GM18519 (cell line): ENCODE results near the gene PAX3.

Experiments used
- ATAC-seq: cut with Tn5 transposase; IDR thresholded peaks from one replicate; pipeline ENCODE4 v1.9.1; 2021; ENCODE audit warnings: mild to moderate bottlenecking, moderate library complexity; ENCODE audit not compliant: unreplicated experiment, low FRiP score

Gene PAX3

GRCh38 chr2:222299906-222300725 lies 1.3 kb upstream of the PAX3 start:
- no peak for ATAC-seq

GRCh38 chr2:222298001-222298310 lies 842 bp downstream of the PAX3 start:
- ATAC-seq = no peak

- no peak for ATAC-seq
Observed at GRCh38 chr2:222297600-222297935, 1.2 kb downstream of the PAX3 start.

GRCh38 chr2:222296911-222297599 lies 1.7 kb downstream of the PAX3 start:
- no peak for ATAC-seq

- no peak for ATAC-seq
Observed at GRCh38 chr2:222296311-222296741, 2.5 kb downstream of the PAX3 start.

- ATAC-seq = no peak
Observed at GRCh38 chr2:222295368-222296062, 3.3 kb downstream of the PAX3 start.

- ATAC-seq = no peak
Observed at GRCh38 chr2:222294996-222295367, 3.8 kb downstream of the PAX3 start.

- ATAC-seq = no peak
Observed at GRCh38 chr2:222293660-222294630, 4.9 kb downstream of the PAX3 start.

- ATAC-seq = no peak
Observed at GRCh38 chr2:222292149-222293134, 6.4 kb downstream of the PAX3 start.

- no peak for ATAC-seq
Observed at GRCh38 chr2:222291485-222291841, 7.3 kb downstream of the PAX3 start.

GRCh38 chr2:222290736-222291484 lies 7.9 kb downstream of the PAX3 start:
- ATAC-seq = no peak

- ATAC-seq = no peak
Observed at GRCh38 chr2:222290401-222290735, 8.4 kb downstream of the PAX3 start.

GRCh38 chr2:222289278-222290160 lies 9.3 kb downstream of the PAX3 start:
- no peak for ATAC-seq

- no peak for ATAC-seq
Observed at GRCh38 chr2:222288590-222289277, 10.1 kb downstream of the PAX3 start.

- no peak for ATAC-seq
Observed at GRCh38 chr2:222287862-222288479, 10.8 kb downstream of the PAX3 start.

GRCh38 chr2:222284466-222284865 lies 14.3 kb downstream of the PAX3 start:
- ATAC-seq = no peak

GRCh38 chr2:222283634-222284033 lies 15.2 kb downstream of the PAX3 start:
- ATAC-seq = no peak
